HG03520 (cell line): ENCODE data around the gene CLNK.
"Not testable (repeated sequence)": the region's sequence is repeated elsewhere in the genome, so short reads cannot be mapped to it uniquely, and the experiment has no call there.

Experiments
- ATAC-seq: cut with Tn5 transposase; IDR thresholded peaks from one replicate; pipeline ENCODE4 v1.9.1; 2021; ENCODE audit warnings: mild to moderate bottlenecking, moderate library complexity; ENCODE audit not compliant: unreplicated experiment

Gene CLNK

DNA sequence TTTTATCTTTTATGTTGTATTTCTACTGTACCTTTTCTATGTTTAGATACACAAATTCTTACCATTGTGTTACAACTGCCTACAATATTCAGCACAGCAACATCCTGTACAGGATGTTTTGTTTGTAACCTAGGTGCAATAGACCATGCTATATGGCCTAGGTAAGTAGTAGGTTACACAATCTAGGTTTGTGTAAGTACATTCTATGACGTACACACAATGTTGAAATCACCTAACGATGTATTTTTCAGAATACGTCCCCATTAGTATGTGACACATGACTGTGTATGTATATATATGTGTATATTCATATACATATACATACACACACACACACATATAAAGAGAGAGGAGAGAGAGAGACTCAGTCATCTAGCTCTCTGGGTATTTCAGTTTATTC lies 103.5 kb downstream of the CLNK start:
- no peak for ATAC-seq

GRCh38 chr4:10579648-10580047 lies 104.9 kb downstream of the CLNK start:
- ATAC-seq = no peak

- ATAC-seq = peak; percentile 62
Measured at GRCh38 chr4:10577508-10578426, 106.8 kb downstream of the CLNK start.

- ATAC-seq = peak; percentile 68
Measured at GRCh38 chr4:10577018-10577417, 107.5 kb downstream of the CLNK start.

DNA sequence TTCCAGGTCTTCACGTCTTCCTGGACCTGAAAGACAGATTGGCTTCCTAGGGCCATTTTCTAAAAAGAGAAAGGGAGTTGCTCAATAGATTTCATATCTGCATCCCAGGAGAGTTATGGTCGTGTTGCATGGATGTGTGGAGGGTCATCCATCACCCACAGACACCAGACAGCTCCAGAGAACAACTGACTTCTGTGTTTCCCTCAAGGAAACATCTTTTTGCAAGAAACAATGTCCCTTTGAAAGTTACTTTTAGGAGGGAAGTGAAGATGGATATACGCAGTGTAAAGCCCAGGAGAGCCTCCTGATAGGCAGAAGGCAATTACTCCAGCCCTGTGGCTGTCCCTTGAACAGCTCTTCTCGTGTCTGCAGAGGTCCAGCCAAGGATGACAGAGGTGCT lies 108.3 kb downstream of the CLNK start:
- ATAC-seq = no peak

DNA sequence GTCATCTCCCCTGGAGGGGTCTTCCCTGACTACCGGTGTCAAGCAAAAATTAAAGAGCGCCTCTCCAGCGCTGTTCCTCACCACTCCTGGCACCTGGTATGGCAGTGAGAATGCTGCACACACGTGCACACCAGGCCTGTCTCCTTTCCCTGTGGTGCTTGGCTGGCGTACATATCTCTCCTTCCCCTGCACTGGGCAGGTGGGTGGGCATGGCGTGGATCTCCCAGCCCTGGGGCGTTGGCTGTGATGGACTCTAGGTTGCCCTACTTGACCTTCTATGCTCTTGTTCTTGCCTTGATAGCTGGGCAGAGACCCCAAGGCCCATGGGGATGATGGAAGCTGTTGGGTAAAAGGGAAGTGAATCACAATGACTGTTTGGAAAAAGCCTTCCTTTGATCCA lies 109.2 kb downstream of the CLNK start:
- no peak for ATAC-seq

- not testable (repeated sequence) for ATAC-seq
Measured at GRCh38 chr4:10574553-10574952, 110.0 kb downstream of the CLNK start.

GRCh38 chr4:10571909-10572308 lies 112.7 kb downstream of the CLNK start:
- ATAC-seq = no peak

- no peak for ATAC-seq
Measured at GRCh38 chr4:10569491-10569890, 115.1 kb downstream of the CLNK start.

DNA sequence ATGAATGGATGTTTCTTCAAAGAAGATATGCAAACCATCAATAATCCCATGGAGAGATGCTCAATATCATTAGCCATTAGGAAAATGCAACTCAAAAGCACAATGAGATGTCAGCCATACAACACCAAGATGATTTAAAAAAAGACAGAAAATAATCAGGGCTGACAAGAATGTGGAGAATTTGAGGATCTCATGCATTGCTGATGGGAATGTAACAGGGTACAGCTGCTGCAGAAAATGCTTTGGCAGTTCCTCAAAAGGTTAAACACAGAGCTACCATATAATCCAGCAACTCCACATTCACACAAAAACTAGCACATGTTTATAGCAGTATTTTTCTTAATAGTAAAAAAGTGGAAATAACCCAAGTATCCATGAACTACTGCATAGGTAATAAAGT lies 116.8 kb downstream of the CLNK start:
- ATAC-seq = no peak

- no peak for ATAC-seq
Measured at GRCh38 chr4:10565166-10565780, 119.3 kb downstream of the CLNK start.

GRCh38 chr4:10554694-10555093 lies 129.9 kb downstream of the CLNK start:
- peak; percentile 85 for ATAC-seq

GRCh38 chr4:10554121-10554520 lies 130.4 kb downstream of the CLNK start:
- ATAC-seq = no peak

- no peak for ATAC-seq
Measured at GRCh38 chr4:10552591-10553280, 131.8 kb downstream of the CLNK start.

- ATAC-seq = no peak
Measured at GRCh38 chr4:10535912-10536311, 148.7 kb downstream of the CLNK start.

DNA sequence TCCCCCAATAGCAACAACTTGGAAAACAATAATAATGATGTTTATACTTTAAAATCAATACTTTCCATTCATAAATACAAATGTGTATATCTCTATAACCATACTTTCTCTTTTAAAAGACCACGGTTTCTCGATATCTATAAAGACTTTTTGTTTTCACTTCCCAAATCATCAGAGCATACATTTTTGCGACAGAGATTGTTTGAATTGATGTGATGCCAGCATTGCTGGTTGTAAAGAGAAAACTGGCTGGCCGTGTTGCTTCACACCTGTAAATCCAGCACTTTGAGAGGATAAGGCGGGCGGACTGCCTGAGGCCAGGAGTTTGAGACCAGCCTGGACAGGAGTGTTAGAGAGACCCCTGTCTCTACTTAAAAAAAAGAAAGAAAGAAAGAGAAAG lies 149.7 kb downstream of the CLNK start:
- ATAC-seq = peak; percentile 48

DNA sequence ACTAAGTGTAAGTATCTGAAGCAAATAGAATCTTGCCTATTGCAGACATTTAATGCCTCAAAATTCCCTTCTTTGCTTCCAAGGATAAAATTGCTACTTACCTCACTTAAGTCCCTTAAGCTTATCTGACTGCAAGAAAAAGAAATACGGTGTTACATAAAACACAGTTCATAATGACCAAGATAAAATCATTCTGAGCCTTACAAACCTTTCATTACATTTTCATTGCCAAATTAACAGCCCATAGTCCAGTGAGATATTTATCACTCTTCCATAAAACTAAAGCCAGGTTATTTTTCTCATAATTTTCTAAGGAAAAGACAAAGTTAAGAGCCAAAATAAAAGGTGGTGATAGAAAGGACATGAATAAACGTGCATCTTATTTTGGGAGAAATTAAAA lies 152.4 kb downstream of the CLNK start:
- ATAC-seq = no peak

DNA sequence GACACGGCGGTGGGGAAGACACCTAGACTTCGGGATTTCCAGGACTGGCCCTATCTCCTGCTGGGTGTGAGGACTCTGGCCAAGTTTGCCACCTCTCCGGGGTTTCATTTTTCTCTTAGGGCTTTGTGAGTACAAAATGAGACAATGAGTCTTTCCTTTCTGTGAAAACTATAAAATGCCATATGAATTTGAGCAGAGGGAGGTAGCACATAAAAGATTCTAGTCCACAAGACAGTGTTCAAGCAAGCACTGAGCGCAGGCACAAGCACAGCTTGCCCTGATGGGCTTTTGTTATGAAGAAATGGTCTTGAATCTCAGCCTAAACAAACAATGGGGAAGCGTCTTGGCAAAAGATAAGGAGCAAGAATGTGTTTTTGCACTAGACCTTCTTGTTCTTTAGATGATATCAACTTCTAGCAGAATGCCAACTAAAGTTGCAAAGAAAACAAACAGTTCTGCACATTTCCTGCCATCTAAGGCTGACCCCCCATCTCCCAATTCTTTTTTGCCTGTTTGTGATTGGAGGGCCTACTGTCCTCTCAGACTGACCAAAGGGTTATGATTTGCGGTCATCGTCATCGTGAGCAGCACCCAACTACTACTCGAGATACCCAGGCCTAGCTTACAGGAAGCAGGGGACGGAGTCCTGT lies 154.3 kb downstream of the CLNK start:
- no peak for ATAC-seq

- ATAC-seq = no peak
Measured at GRCh38 chr4:10529291-10530136, 155.1 kb downstream of the CLNK start.

GRCh38 chr4:10527438-10527837 lies 157.1 kb downstream of the CLNK start:
- no peak for ATAC-seq
